Neural cell (in vitro differentiated cells): ENCODE measurements around the gene USP11. TPM values are rescaled to one million over a fixed set of nuclear protein-coding genes. Genes with fewer than 3 reads are reported as not detected.

ENCODE experiments used
- H2AFZ ChIP-seq: fragments of 200-600, 300-800 bp; sonication (generic), shearing (Covaris generic); 2 replicates; pipeline ENCODE4 v1.6.0; 2014; ENCODE audit warnings: low read depth, mild to moderate bottlenecking, antibody characterized with exemption, low read length, moderate library complexity
- H3F3A ChIP-seq: fragments of 200-600 bp; shearing (Covaris generic); 2 replicates; pipeline ENCODE4 v1.6.1; 2016; ENCODE audit warnings: mild to moderate bottlenecking, moderate library complexity, mixed read lengths, antibody characterized with exemption, low read length; ENCODE audit not compliant: insufficient read depth, poor library complexity, severe bottlenecking
- H3K27ac ChIP-seq: fragments of 200-600, 300-800 bp; sonication (generic), shearing (Covaris generic); 2 replicates; pipeline ENCODE4 v1.5.1; 2014; ENCODE audit warnings: mild to moderate bottlenecking, low read length, moderate library complexity
- H3K27me3 ChIP-seq: fragments of 300-800, 200-600 bp; sonication (generic), shearing (Covaris generic); 2 replicates; pipeline ENCODE4 v1.6.0; 2014; ENCODE audit warnings: mild to moderate bottlenecking, low read depth, low read length, moderate library complexity; ENCODE audit not compliant: insufficient read depth
- H3K36me3 ChIP-seq: fragments of 300-800, 200-600 bp; sonication (generic), shearing (Covaris generic); 2 replicates; pipeline ENCODE4 v1.5.1; 2014; ENCODE audit warnings: mild to moderate bottlenecking, antibody characterized with exemption, low read length, moderate library complexity; ENCODE audit not compliant: insufficient read depth
- H3K4me2 ChIP-seq: fragments of 300-800, 200-600 bp; sonication (generic), shearing (Covaris generic); 2 replicates; pipeline ENCODE4 v1.6.0; 2014; ENCODE audit warnings: mild to moderate bottlenecking, low read length
- H3K4me3 ChIP-seq: fragments of 300-800, 200-600 bp; sonication (generic), shearing (Covaris generic); 2 replicates; pipeline ENCODE4 v1.5.1; 2014; ENCODE audit warnings: mild to moderate bottlenecking, low read length, moderate library complexity
- H3K79me2 ChIP-seq: fragments of 200-600 bp; shearing (Covaris generic); replicated peaks from 2 replicates; pipeline ENCODE4 v1.6.0; 2014; ENCODE audit warnings: mild to moderate bottlenecking, low read length, moderate library complexity; ENCODE audit not compliant: insufficient read depth
- H3K9ac ChIP-seq: fragments of 300-800, 200-600 bp; sonication (generic), shearing (Covaris generic); 2 replicates; pipeline ENCODE4 v1.6.1; 2016; ENCODE audit warnings: mild to moderate bottlenecking, low read length, mixed read lengths
- H3K9me2 ChIP-seq: fragments of 200-600 bp; shearing (Covaris generic); 2 replicates; pipeline ENCODE4 v1.6.1; 2016; ENCODE audit warnings: mild to moderate bottlenecking, low read length, mixed read lengths; ENCODE audit not compliant: insufficient read depth
- H3K9me3 ChIP-seq: fragments of 200-600, 300-800 bp; sonication (generic), shearing (Covaris generic); 2 replicates; pipeline ENCODE4 v1.6.1; 2016; ENCODE audit warnings: mild to moderate bottlenecking, mixed run types, low read length, moderate library complexity, mixed read lengths
- H4K20me1 ChIP-seq: fragments of 200-600 bp; shearing (Covaris generic); 2 replicates; pipeline ENCODE4 v1.6.1; 2016; ENCODE audit warnings: mild to moderate bottlenecking, mixed run types; ENCODE audit not compliant: insufficient read depth
- CTCF ChIP-seq: fragments of 450-650 bp; IDR thresholded peaks from 2 replicates; pipeline ENCODE4 v1.5.1; 2014; ENCODE audit warnings: antibody characterized with exemption, mild to moderate bottlenecking, moderate library complexity; ENCODE audit not compliant: poor library complexity, severe bottlenecking
- EZH2 ChIP-seq: fragments of 200-600, 300-800 bp; shearing (Covaris generic), sonication (generic); IDR thresholded peaks from 2 replicates; pipeline ENCODE4 v1.6.1; 2014; ENCODE audit warnings: antibody characterized with exemption, low read length, borderline replicate concordance, mild to moderate bottlenecking; ENCODE audit not compliant: insufficient read depth, poor library complexity, severe bottlenecking
- MXI1 ChIP-seq: fragments of 450-650 bp; conservative IDR thresholded peaks from 2 replicates; pipeline ENCODE4 v1.6.1; 2014; ENCODE audit warnings: antibody characterized with exemption, mild to moderate bottlenecking; ENCODE audit not compliant: poor library complexity, severe bottlenecking
- RAD21 ChIP-seq: fragments of 450-650 bp; conservative IDR thresholded peaks from 2 replicates; pipeline ENCODE4 v1.6.1; 2014; ENCODE audit warnings: antibody characterized with exemption, mild to moderate bottlenecking, moderate library complexity
- REST ChIP-seq: IDR thresholded peaks from 2 replicates; pipeline ENCODE4 v1.6.1; 2012; ENCODE audit warnings: borderline replicate concordance
- SMC3 ChIP-seq: fragments of 450-650 bp; conservative IDR thresholded peaks from 2 replicates; pipeline ENCODE4 v1.6.1; 2014; ENCODE audit warnings: antibody characterized with exemption, mild to moderate bottlenecking, moderate library complexity; ENCODE audit not compliant: poor library complexity
- TAF1 ChIP-seq: IDR thresholded peaks from 2 replicates; pipeline ENCODE4 v1.6.1; 2012; ENCODE audit warnings: low read depth
- polyA plus RNA-seq: library from polyadenylated mRNA; depleted of rRNA; stranded (reverse); fragments of >200 nt; gene quantifications from 2 replicates; pipeline ENCODE4 v1.2.3, GENCODE V29; 2014

Gene USP11
- polyA plus RNA-seq, 1 donor from 2014 or later = 184 TPM

GRCh38 chrX:47226531-47227333 is 6.1 kb upstream of the USP11 start:
- Histone ChIP-seq H3K9me2 (no peaks in the 10 kb centered on the region), H3K9me3 (no peaks in the 10 kb centered on the region), H3K36me3 (no peaks in the 10 kb centered on the region), H3K4me2 (no peak overlapping the region), H3K27ac (no peak overlapping the region), H3K27me3 (no peaks in the 10 kb centered on the region), H4K20me1 (no peaks in the 10 kb centered on the region), H3K9ac (no peak overlapping the region), H2AFZ (no peak overlapping the region), H3K79me2 (peaks cover 4% of the 10 kb centered on the region), H3F3A (no peaks in the 10 kb centered on the region), H3K4me3 (no peak overlapping the region)
- TF ChIP-seq RAD21 (no peak), EZH2 (no peak)

GRCh38 chrX:47227334-47227583 is 5.5 kb upstream of the USP11 start:
- H3K36me3 ChIP-seq = no peaks in the 10 kb centered on the region
- H3K27me3 ChIP-seq = no peaks in the 10 kb centered on the region
- H3K9me3 ChIP-seq = no peaks in the 10 kb centered on the region
- no peak overlapping the region for H3K9ac ChIP-seq
- no peak overlapping the region for H3K4me2 ChIP-seq
- H4K20me1 ChIP-seq = no peaks in the 10 kb centered on the region
- H3K4me3 ChIP-seq = no peak overlapping the region
- no peaks in the 10 kb centered on the region for H3F3A ChIP-seq
- no peak for TF ChIP-seq REST
- TF ChIP-seq SMC3 = no peak
- TF ChIP-seq TAF1 = no peak
- TF ChIP-seq CTCF = no peak
- TF ChIP-seq MXI1 = no peak
- no peak for TF ChIP-seq RAD21
- no peak overlapping the region for H3K27ac ChIP-seq
- no peaks in the 10 kb centered on the region for H3K9me2 ChIP-seq
- peaks cover under 1% of the 10 kb centered on the region for H3K79me2 ChIP-seq
- no peak overlapping the region for H2AFZ ChIP-seq
